GM12891 (cell line): Measurements from ENCODE around the gene NBPF1.
"Not testable (repeated sequence)": the region's sequence is repeated elsewhere in the genome, so short reads cannot be mapped to it uniquely, and the experiment has no call there.

ENCODE experiments used
- PAX5 ChIP-seq: IDR thresholded peaks from 2 replicates; pipeline ENCODE4 v1.6.1; 2011; ENCODE audit warnings: low read length, moderate library complexity, mild to moderate bottlenecking; ENCODE audit not compliant: insufficient read depth, severe bottlenecking
- POLR2A ChIP-seq: IDR thresholded peaks from 2 replicates; pipeline ENCODE4 v1.6.1; 2011; ENCODE audit warnings: low read depth, low read length, control low read depth
- POLR2AphosphoS5 ChIP-seq: IDR thresholded peaks from 2 replicates; pipeline ENCODE4 v1.6.1; 2011; ENCODE audit warnings: low read depth, low read length, control low read depth
- POU2F2 ChIP-seq: IDR thresholded peaks from 2 replicates; pipeline ENCODE4 v1.6.1; 2011; ENCODE audit warnings: low read depth, mild to moderate bottlenecking, control low read depth, low read length, moderate library complexity
- SPI1 ChIP-seq: IDR thresholded peaks from 2 replicates; pipeline ENCODE4 v1.6.1; 2011; ENCODE audit warnings: low read depth, low read length, control low read depth
- TAF1 ChIP-seq: IDR thresholded peaks from 2 replicates; pipeline ENCODE4 v1.6.1; 2011; ENCODE audit warnings: low read depth, low read length, control low read depth

- TF ChIP-seq POLR2A = 0 out of 2 replicates have a peak, but pooled peaks have one; percentile 11
- TF ChIP-seq TAF1 = peak; percentile 26; the same call in 1 of the 2 replicates
- TF ChIP-seq POLR2AphosphoS5 = peak; percentile 72
- not testable (repeated sequence) for TF ChIP-seq PAX5, SPI1
- peak; percentile 57 for TF ChIP-seq POU2F2
These were observed 99.0 kb downstream of the NBPF1 start, which contains the start of gene RNU1-1 for GRCh38 chr1:16514107-16515055.
